Spinal cord (tissue), 10 donors: ENCODE results near the gene USP7. TPM values are rescaled to one million over a fixed set of nuclear protein-coding genes. Genes with fewer than 3 reads are reported as not detected.
A peak's percentile ranks its signal among the peaks of the same experiment; 100 is the strongest.

ENCODE experiments used
- DNase-seq, 6 donors: peaks; one replicate each; pipeline versions ENCODE4 v3.0.0 to v3.0.0-alpha.2; 2013 to 2015; ENCODE audit warnings: low spot score in 6 of 6, low read depth in 4 of 6
- H3K27ac ChIP-seq: one replicate; pipeline ENCODE4 v1.5.1; 2013; ENCODE audit warnings: low read depth, low read length, control low read depth
- H3K27me3 ChIP-seq: one replicate; pipeline ENCODE4 v1.6.1; 2013; ENCODE audit warnings: low read length; ENCODE audit not compliant: control insufficient read depth, insufficient read depth
- H3K36me3 ChIP-seq: one replicate; pipeline ENCODE4 v1.6.1; 2013; ENCODE audit warnings: low read length; ENCODE audit not compliant: control insufficient read depth, insufficient read depth
- H3K4me1 ChIP-seq: one replicate; pipeline ENCODE4 v1.6.1; 2013; ENCODE audit warnings: low read length; ENCODE audit not compliant: control insufficient read depth, insufficient read depth
- H3K4me3 ChIP-seq: one replicate; pipeline ENCODE4 v1.5.1; 2013; ENCODE audit warnings: low read depth, low read length, control low read depth
- H3K9me3 ChIP-seq: one replicate; pipeline ENCODE4 v1.6.1; 2013; ENCODE audit warnings: low read length; ENCODE audit not compliant: control insufficient read depth, insufficient read depth
- WGBS: methylation state at CpG from one replicate; pipeline ENCODE4 v1.1.5; 2013; ENCODE audit warnings: missing lambda C conversion rate; ENCODE audit not compliant: insufficient coverage; 5-methylcytosine and 5-hydroxymethylcytosine counted together
- polyA plus RNA-seq, 2 donors: library from polyadenylated mRNA; unstranded; fragments of 120-200 nt; gene quantifications; one replicate each; pipeline ENCODE4 v1.2.1, GENCODE V29; 2013; ENCODE audit not compliant: insufficient read length in 2 of 2
- total RNA-seq, 2 donors: library from RNA; depleted of rRNA in 1 of 2; stranded (reverse); fragments of 120-200 nt in 1 of 2; fragments of >200 nt in 1 of 2; gene quantifications; one replicate each; pipeline versions ENCODE4 v1.2.3 to v1.2.4, GENCODE V29; 2013 to 2014
- donor health status: healthy.

The USP7 gene
- total and polyA plus RNA-seq, 4 donors, result 60.6 to 103 (median 95.3) TPM

DNA sequence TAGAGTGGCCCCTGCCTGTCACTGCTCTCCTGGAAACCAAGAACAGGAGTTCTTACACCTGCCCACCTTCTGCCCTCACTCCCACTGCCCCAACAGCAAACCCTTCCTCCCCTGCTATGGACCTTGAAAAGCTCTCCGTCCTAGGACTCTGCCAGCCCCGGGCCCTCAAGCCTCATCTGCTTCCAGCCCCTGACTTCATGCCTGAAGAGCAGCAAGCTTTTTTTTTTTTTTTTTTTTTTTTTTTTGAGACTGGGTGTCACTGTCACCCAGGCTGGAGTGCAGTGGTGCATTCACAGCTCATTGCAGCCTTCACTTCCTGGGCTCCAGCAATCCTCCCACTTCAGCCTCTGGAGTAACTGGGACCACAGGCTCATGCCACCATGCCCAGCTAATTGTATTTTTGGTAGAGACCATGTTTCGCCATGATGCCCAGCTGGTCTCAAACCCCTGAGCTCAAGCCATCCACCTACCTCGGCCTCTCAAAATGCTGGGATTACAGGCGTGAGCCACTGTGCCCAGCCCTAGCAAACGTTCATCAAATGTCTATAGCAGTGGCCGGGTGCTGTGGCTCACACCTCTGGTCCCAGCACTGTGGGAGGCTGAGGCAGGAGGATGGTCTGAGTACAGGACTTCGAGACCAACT, 111.8 kb downstream of the USP7 start:
- 96% methylated on average over 4 of the region's 8 CpGs for WGBS
- DNase-seq, result no peak
- H3K27ac ChIP-seq, result no peak overlapping the region

DNA sequence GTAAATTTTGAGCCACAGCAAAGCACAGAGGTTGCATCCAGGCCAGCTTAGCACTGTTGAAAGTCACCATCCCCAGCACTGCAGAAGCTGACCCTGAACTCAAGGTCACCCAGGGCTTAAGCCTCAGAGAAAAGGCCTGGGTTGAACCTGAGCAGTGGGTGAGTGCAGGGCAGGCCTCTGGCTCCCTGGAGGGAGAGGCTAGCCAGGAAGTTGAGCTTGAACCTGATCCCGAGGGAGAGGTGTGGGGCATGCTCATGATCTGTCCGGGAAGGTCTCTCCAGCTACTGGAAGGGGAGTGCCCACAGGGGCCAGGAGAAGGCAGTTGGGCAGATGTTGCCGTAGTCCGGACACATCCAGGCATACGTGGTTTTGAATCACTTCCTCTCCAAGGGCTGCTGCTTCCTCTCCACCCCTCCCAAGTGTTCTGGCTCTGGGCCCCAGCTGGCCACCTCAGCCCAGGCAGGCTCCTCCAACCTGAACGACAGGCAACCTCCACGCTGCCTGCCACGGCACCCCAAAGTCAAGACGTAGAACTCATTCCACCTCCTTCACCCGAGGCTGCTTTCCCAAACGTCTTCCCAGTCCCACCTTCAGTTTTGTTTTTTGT, 113.3 kb downstream of the USP7 start:
- Histone ChIP-seq H3K36me3 (peaks cover 72% of the 10 kb centered on the region), H3K4me3 (no peak overlapping the region), H3K27ac (no peak overlapping the region), H3K4me1 (peaks cover 3% of the 10 kb centered on the region), H3K27me3 (no peaks in the 10 kb centered on the region), H3K9me3 (no peaks in the 10 kb centered on the region)
- 74% methylated on average over 7 of the region's 11 CpGs for WGBS
- DNase-seq, result no peak

More for the DNA sequence above, 111.8 kb downstream of the USP7 start:
- peaks cover 81% of the 10 kb centered on the region for H3K36me3 ChIP-seq
- no peaks in the 10 kb centered on the region for H3K9me3 ChIP-seq
- H3K27me3 ChIP-seq, result no peaks in the 10 kb centered on the region
- H3K4me3 ChIP-seq, result no peak overlapping the region
- H3K4me1 ChIP-seq, result peaks cover 3% of the 10 kb centered on the region

DNA sequence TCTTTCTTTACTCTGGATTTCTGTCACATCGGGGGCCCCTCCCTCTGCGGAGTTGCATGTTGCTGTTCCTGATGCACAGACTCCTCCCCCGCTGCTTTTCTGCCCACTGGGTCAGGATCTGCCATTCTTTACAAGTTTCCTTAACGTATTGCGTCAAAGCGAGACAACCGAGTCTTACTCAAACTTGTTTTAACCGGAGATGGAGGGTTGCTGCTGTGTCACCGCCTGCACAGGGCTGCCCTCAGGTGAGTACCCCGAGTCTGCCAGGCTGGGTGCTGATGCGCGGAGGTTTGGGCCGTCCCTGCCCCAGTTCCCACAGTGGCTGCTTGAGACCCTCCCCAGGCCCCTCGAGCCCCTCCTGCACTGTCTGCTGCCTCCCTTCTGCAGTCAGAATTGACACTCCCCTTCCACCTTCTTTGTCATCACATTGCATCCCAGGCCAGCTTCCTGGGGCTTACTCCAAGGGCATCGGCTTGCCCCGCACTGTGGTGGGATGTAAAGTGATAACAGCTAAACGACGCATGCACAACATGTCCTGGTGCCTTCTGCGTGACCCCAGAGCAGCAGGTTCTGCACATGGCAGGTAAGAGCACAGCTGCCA, 114.2 kb downstream of the USP7 start:
- peaks cover 64% of the 10 kb centered on the region for H3K36me3 ChIP-seq

DNA sequence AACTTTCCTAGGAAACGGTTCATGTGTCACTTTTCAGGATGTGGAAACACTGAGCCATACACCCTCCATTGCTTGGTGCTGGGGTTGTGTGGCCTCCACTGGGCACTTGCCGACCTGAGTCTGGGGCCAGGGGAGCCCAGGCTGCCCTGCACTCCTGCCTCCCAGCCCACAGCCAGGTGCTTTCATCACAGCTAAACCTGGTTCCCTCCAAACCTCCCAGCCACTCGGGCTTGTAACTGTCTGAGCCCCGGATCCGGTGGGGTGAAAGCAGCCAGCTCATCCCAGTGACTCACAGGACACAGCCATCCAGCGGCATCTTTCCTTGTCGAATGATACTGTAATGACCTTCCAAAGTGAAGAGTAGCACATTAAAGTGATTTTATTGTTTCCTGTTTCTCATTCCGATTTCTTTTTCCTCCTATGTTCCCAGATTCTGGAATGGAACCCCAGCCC, 114.7 kb downstream of the USP7 start:
- peaks cover 60% of the 10 kb centered on the region for H3K36me3 ChIP-seq
- H3K27me3 ChIP-seq, result no peaks in the 10 kb centered on the region
- 91% methylated on average over 4 of the region's 8 CpGs for WGBS
- no peak for DNase-seq
- no peaks in the 10 kb centered on the region for H3K9me3 ChIP-seq
- no peak overlapping the region for H3K27ac ChIP-seq
- H3K4me1 ChIP-seq, result peaks cover 3% of the 10 kb centered on the region
- no peak overlapping the region for H3K4me3 ChIP-seq

More for the DNA sequence above, 114.2 kb downstream of the USP7 start:
- WGBS, result 78% methylated on average over 16 of the region's 19 CpGs
- Histone ChIP-seq H3K27me3 (no peaks in the 10 kb centered on the region), H3K9me3 (no peaks in the 10 kb centered on the region), H3K4me3 (no peak overlapping the region), H3K27ac (no peak overlapping the region), H3K4me1 (peaks cover 3% of the 10 kb centered on the region)
- no peak for DNase-seq

DNA sequence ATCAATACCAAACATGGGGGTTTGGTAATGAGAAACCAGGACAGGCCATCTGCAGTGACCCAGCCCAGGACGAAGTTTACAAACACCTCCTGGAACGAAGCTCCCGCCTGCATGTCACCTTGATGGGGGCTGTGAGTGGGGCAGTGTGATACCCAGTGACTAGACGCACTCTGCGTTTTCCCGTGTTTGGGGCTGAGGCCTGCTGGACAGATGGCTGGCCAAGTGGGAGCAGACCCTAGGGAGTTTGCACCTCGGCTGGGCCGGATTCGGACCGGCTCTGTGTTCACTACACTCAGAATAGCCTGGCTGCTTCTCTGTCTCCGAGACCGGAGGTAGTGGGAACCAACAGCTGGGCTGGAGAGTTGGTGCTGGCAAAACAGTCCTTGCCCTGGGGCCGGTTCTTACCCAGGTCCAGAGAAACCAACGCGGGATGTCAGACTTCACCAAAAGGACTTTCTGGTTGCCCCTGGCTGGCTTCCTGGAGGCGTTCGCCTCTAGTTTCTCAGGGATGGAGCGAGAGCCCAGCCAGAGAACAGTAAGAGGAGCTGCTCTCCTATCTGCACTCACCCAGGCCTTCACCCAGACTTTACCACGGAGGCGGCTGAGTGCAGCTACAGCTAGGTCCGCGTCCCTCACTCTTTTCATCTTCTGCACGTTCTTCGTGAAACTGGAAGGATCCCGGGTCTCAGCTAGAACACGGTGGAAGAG, 115.3 kb downstream of the USP7 start:
- Histone ChIP-seq H3K4me3 (no peak overlapping the region), H3K9me3 (no peaks in the 10 kb centered on the region), H3K27me3 (no peaks in the 10 kb centered on the region), H3K36me3 (peaks cover 56% of the 10 kb centered on the region), H3K27ac (no peak overlapping the region), H3K4me1 (peaks cover 3% of the 10 kb centered on the region)
- no peak for DNase-seq
- 91% methylated on average over 23 of the region's 26 CpGs for WGBS

DNA sequence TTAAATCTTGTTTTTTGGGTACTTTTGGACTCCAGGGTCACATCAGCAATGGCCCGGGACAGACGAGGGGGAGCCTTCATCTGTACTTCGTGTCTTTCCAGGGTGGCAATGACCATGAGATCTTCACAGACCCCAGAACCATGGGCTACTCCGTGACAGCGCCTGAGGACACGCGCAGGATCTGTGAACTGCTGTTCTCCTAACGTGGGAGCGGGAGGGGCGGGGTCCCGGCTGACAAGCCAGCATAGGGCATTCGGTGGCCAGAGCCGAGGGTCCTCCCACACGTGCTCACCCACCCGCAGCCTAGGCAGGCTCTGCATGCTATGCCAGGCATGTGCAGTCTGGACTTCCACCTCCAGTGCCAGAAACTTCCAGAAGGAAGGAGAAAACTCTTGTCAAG, 116.1 kb downstream of the USP7 start:
- WGBS, result 89% methylated on average over 15 of the region's 15 CpGs
- DNase-seq, result no peak
- H3K36me3 ChIP-seq, result peaks cover 52% of the 10 kb centered on the region
- H3K4me3 ChIP-seq, result no peak overlapping the region
- H3K27me3 ChIP-seq, result no peaks in the 10 kb centered on the region
- peaks cover 3% of the 10 kb centered on the region for H3K4me1 ChIP-seq
- no peak overlapping the region for H3K27ac ChIP-seq
- no peaks in the 10 kb centered on the region for H3K9me3 ChIP-seq

GRCh38 chr16:8847145-8847544, 116.6 kb downstream of the USP7 start:
- H3K27me3 ChIP-seq, result no peaks in the 10 kb centered on the region
- no peak overlapping the region for H3K4me3 ChIP-seq
- 63% methylated on average over 8 of the region's 13 CpGs for WGBS
- no peak overlapping the region for H3K27ac ChIP-seq
- H3K9me3 ChIP-seq, result no peaks in the 10 kb centered on the region
- peaks cover 3% of the 10 kb centered on the region for H3K4me1 ChIP-seq
- H3K36me3 ChIP-seq, result peaks cover 47% of the 10 kb centered on the region
- DNase-seq, result peak in 1 of 6 donors; percentile 84

GRCh38 chr16:8846401-8846932, 117.2 kb downstream of the USP7 start:
- WGBS, result 81% methylated on average over 7 of the region's 10 CpGs
- DNase-seq, result no peak
- no peaks in the 10 kb centered on the region for H3K9me3 ChIP-seq
- peaks cover 40% of the 10 kb centered on the region for H3K36me3 ChIP-seq
- H3K27me3 ChIP-seq, result no peaks in the 10 kb centered on the region
- no peak overlapping the region for H3K4me3 ChIP-seq
- H3K27ac ChIP-seq, result no peak overlapping the region
- H3K4me1 ChIP-seq, result peaks cover 3% of the 10 kb centered on the region

DNA sequence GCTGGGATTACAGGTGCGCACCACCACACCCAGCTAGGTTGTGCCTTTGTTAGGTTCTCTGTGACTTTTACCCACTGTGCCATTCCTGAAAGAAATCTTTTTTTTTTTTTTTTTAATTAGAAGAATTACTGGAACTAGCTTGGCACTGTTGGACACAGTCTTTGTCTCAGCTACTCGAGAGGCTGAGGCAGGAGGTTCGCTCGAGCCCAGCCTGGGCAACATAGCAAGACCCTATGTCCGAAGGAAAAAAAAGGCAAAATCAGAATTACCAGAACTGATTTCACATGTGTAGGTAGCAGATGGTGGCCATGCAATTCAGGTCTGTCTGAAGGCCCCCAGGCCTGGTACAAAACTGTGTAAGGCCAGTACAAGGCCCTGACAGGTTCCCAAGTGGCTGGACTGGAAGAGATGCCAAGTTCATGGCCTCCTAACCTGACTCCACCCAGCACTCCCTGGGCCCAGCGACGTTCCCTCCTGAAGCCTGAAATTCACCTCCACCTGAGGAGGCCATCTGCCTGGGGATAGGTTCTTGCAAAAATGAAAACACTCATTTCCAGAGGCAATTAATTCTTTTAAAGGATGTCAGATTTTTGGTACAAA, 117.9 kb downstream of the USP7 start:
- H3K4me3 ChIP-seq, result no peak overlapping the region
- H3K4me1 ChIP-seq, result peaks cover 3% of the 10 kb centered on the region
- no peaks in the 10 kb centered on the region for H3K9me3 ChIP-seq
- peaks cover 33% of the 10 kb centered on the region for H3K36me3 ChIP-seq
- WGBS, result 98% methylated on average over 4 of the region's 7 CpGs
- no peaks in the 10 kb centered on the region for H3K27me3 ChIP-seq
- H3K27ac ChIP-seq, result no peak overlapping the region
- DNase-seq, result no peak
